Stimulated activated CD8-positive, alpha-beta memory T cell treated with anti-CD3 and anti-CD28 coated beads, Interleukin-15, amount 100 ng/mL, for 4 hours (primary cell): ENCODE results near the gene NEDD4.
"Not testable (repeated sequence)": the region's sequence is repeated elsewhere in the genome, so short reads cannot be mapped to it uniquely, and the experiment has no call there.

Experiments
- DNase-seq, 2 donors: peaks; one replicate each; pipeline ENCODE4 v3.0.0-alpha.2; 2020; ENCODE audit warnings: low read depth in 2 of 2

The NEDD4 gene

GRCh38 chr15:55993111-55993803, at the start of gene NEDD4:
Gene NEDD4, minus strand, starts transcription at chr15:55993612. Its CDS starts 57 bp downstream, at chr15:55993555.
- DNase-seq = peak; percentile 27 to 66

GRCh38 chr15:56042498-56042897, 49.1 kb upstream of the NEDD4 start:
- no peak for DNase-seq

- no peak for DNase-seq
These were observed 48.6 kb upstream of the NEDD4 start for GRCh38 chr15:56042031-56042430.

- DNase-seq = no peak
These were observed 46.9 kb upstream of the NEDD4 start for GRCh38 chr15:56040081-56041035.

- DNase-seq = no peak
These were observed 45.3 kb upstream of the NEDD4 start for GRCh38 chr15:56038707-56039106.

GRCh38 chr15:56038015-56038414, 44.6 kb upstream of the NEDD4 start:
- DNase-seq = no peak

GRCh38 chr15:56036546-56037067, 43.2 kb upstream of the NEDD4 start:
- DNase-seq = no peak

GRCh38 chr15:56035166-56035565, 41.8 kb upstream of the NEDD4 start:
- DNase-seq = no peak

- no peak for DNase-seq
These were observed 41.1 kb upstream of the NEDD4 start for GRCh38 chr15:56034514-56034913.

GRCh38 chr15:56032373-56032772, 39.0 kb upstream of the NEDD4 start:
- DNase-seq = no peak

- no peak for DNase-seq
These were observed 38.4 kb upstream of the NEDD4 start for GRCh38 chr15:56031836-56032235.

GRCh38 chr15:56031402-56031801, 38.0 kb upstream of the NEDD4 start:
- DNase-seq = no peak

GRCh38 chr15:56028430-56028829, 35.0 kb upstream of the NEDD4 start:
- no peak for DNase-seq

- not testable (repeated sequence) for DNase-seq
These were observed 29.7 kb upstream of the NEDD4 start for GRCh38 chr15:56023160-56023559.

- no peak for DNase-seq
These were observed 26.5 kb upstream of the NEDD4 start for GRCh38 chr15:56019819-56020486.

- DNase-seq = no peak
These were observed 25.8 kb upstream of the NEDD4 start for GRCh38 chr15:56019060-56019793.

- no peak for DNase-seq
These were observed 24.5 kb upstream of the NEDD4 start for GRCh38 chr15:56017920-56018319.

- DNase-seq = no peak
These were observed 24.1 kb upstream of the NEDD4 start for GRCh38 chr15:56017511-56017910.

GRCh38 chr15:56016281-56016680, 22.9 kb upstream of the NEDD4 start:
- no peak for DNase-seq

GRCh38 chr15:56014677-56015076, 21.3 kb upstream of the NEDD4 start:
- no peak for DNase-seq

GRCh38 chr15:56007053-56007452, 13.6 kb upstream of the NEDD4 start:
- not testable (repeated sequence) for DNase-seq
